H1 (cell line): ENCODE results near the gene MMP17. TPM values are rescaled to one million over a fixed set of nuclear protein-coding genes. Genes with fewer than 3 reads are reported as not detected.

Experiments used
- ATF2 ChIP-seq: IDR thresholded peaks from 2 replicates; pipeline ENCODE4 v1.6.1; 2012; ENCODE audit warnings: low read length, inconsistent platforms
- ATF3 ChIP-seq: IDR thresholded peaks from 2 replicates; pipeline ENCODE4 v1.6.1; 2011; ENCODE audit warnings: low read depth, mild to moderate bottlenecking, low read length; ENCODE audit not compliant: insufficient read depth
- BRCA1 ChIP-seq: IDR thresholded peaks from 2 replicates; pipeline ENCODE4 v1.6.1; 2012; ENCODE audit warnings: low read depth, low read length, improper control_type of control experiment
- CHD1 ChIP-seq: IDR thresholded peaks from 2 replicates; pipeline ENCODE4 v1.6.1; 2012; ENCODE audit warnings: low read depth, low read length, improper control_type of control experiment
- CREB1 ChIP-seq: IDR thresholded peaks from 2 replicates; pipeline ENCODE4 v1.6.1; 2012; ENCODE audit warnings: inconsistent platforms
- EP300 ChIP-seq, 2 experiments: IDR thresholded peaks; 1 replicate in 1 of 2; 2 replicates in 1 of 2; pipeline ENCODE4 v1.6.1; 2011 to 2012; ENCODE audit warnings: low read depth in 2 of 2, low read length in 2 of 2, mild to moderate bottlenecking in 2 of 2, borderline replicate concordance in 1 of 2, inconsistent platforms in 1 of 2, moderate library complexity in 1 of 2
- EZH2 ChIP-seq: fragments of 200-600 bp; sonication (generic); IDR thresholded peaks from 2 replicates; pipeline ENCODE4 v1.7.1; 2012; ENCODE audit warnings: low read depth, mild to moderate bottlenecking, moderate library complexity, low read length, inconsistent platforms; ENCODE audit not compliant: severe bottlenecking
- GABPA ChIP-seq: IDR thresholded peaks from 2 replicates; pipeline ENCODE4 v1.6.1; 2011; ENCODE audit warnings: mild to moderate bottlenecking, low read length, moderate library complexity, borderline replicate concordance; ENCODE audit not compliant: insufficient read depth
- JUND ChIP-seq: IDR thresholded peaks from 2 replicates; pipeline ENCODE4 v1.6.1; 2011; ENCODE audit warnings: mild to moderate bottlenecking, improper control_type of control experiment, low read length
- NANOG ChIP-seq: IDR thresholded peaks from 2 replicates; pipeline ENCODE4 v1.6.1; 2011; ENCODE audit warnings: low read length, low read depth, mild to moderate bottlenecking, inconsistent platforms; ENCODE audit not compliant: insufficient read depth, poor library complexity, severe bottlenecking
- POLR2AphosphoS5 ChIP-seq: IDR thresholded peaks from 2 replicates; pipeline ENCODE4 v1.6.1; 2011; ENCODE audit warnings: low read depth, low read length
- RNF2 ChIP-seq: fragments of 200-900, 300-1000 bp; sonication (generic); IDR thresholded peaks from 2 replicates; pipeline ENCODE4 v1.7.1; 2016; ENCODE audit warnings: borderline replicate concordance, low read depth, mild to moderate bottlenecking, antibody characterized with exemption, low read length; ENCODE audit not compliant: poor library complexity, severe bottlenecking; ENCODE audit errors: missing control alignments
- SIN3A ChIP-seq, 2 experiments: IDR thresholded peaks in 1 of 2; conservative IDR thresholded peaks in 1 of 2; 2 replicates each; pipeline ENCODE4 v1.6.1; 2011 to 2012; ENCODE audit warnings: low read length in 2 of 2, improper control_type of control experiment in 1 of 2, low read depth in 1 of 2, mild to moderate bottlenecking in 1 of 2
- SP1 ChIP-seq: IDR thresholded peaks from 2 replicates; pipeline ENCODE4 v1.6.1; 2011; ENCODE audit warnings: low read depth, low read length
- TAF1 ChIP-seq: IDR thresholded peaks from 2 replicates; pipeline ENCODE4 v1.6.1; 2011; ENCODE audit warnings: mild to moderate bottlenecking, low read depth, low read length
- TAF7 ChIP-seq: optimal IDR thresholded peaks from 2 replicates; pipeline ENCODE3; 2011; ENCODE audit warnings: low read depth, mild to moderate bottlenecking, inconsistent platforms, low read length, moderate library complexity, borderline replicate concordance
- TBP ChIP-seq: IDR thresholded peaks from 2 replicates; pipeline ENCODE4 v1.6.1; 2011; ENCODE audit warnings: low read depth, low read length, improper control_type of control experiment
- TCF12 ChIP-seq: IDR thresholded peaks from 2 replicates; pipeline ENCODE4 v1.6.1; 2011; ENCODE audit warnings: low read depth, mild to moderate bottlenecking, low read length
- YY1 ChIP-seq: IDR thresholded peaks from 2 replicates; pipeline ENCODE4 v1.6.1; 2011; ENCODE audit warnings: low read depth, mild to moderate bottlenecking, low read length
- polyA plus RNA-seq, 7 experiments: library from polyadenylated mRNA; depleted of rRNA in 3 of 7; stranded (reverse) in 5 of 7; unstranded in 2 of 7; fragments of >200 nt in 5 of 7; fragments of 200-250 nt in 2 of 7; gene quantifications; 1 replicate in 5 of 7; 2 replicates in 1 of 7; 4 replicates in 1 of 7; pipeline versions ENCODE4 v1.2.1 to v1.2.3, GENCODE V29; 2011 to 2013; ENCODE audit warnings: missing spikeins in 2 of 7, mixed read lengths in 2 of 7
- total RNA-seq: library from RNA; stranded (reverse); fragmentation: NEBNext Ultra II Directional; extraction: Animal tissue kit (Norgen Biotek cat#: 25700); gene quantifications from 2 replicates; pipeline ENCODE4 v1.2.1, GENCODE V29; 2021

The MMP17 gene
- total and polyA plus RNA-seq, 2 of the 8 experiments (the other 6 are each of a cell fraction or from before 2014, with no cell fraction given): 41.3 to 53.8 TPM

GRCh38 chr12:131827961-131828534, at the start of gene MMP17 (continued):
- no peak for TF ChIP-seq ATF2
- TF ChIP-seq TBP: peak; percentile 65; the same call in 1 of the 2 replicates
- TF ChIP-seq SP1: no peak
- TF ChIP-seq ATF3: no peak
- peak; percentile 60; the same call in 1 of the 2 replicates for TF ChIP-seq POLR2AphosphoS5
- no peak for TF ChIP-seq YY1
- no peak for TF ChIP-seq CHD1
- peak; percentile 72 for TF ChIP-seq TAF7
- TF ChIP-seq EP300 (IDR thresholded peaks at IDR 0.05; ENCODE audit: borderline replicate concordance in 1 of 2, low read depth in 2 of 2, low read length in 2 of 2): no peak
- TF ChIP-seq JUND: no peak
- no peak for TF ChIP-seq CREB1
- TF ChIP-seq EZH2: no peak
- TF ChIP-seq GABPA: no peak
- no peak for TF ChIP-seq BRCA1
- no peak; a peak in 1 of 4 replicates for TF ChIP-seq SIN3A (conservative IDR thresholded peaks at IDR 0.05 in 1 of 2, IDR thresholded peaks at IDR 0.05 in 1 of 2; ENCODE audit: low read depth in 1 of 2, low read length in 2 of 2)
- TF ChIP-seq NANOG: no peak
- TF ChIP-seq TAF1: peak; percentile 89
- no peak for TF ChIP-seq RNF2
- no peak for TF ChIP-seq TCF12
